HG02852 (cell line): ENCODE data around the gene XIRP2.
"Not testable (repeated sequence)": the region's sequence is repeated elsewhere in the genome, so short reads cannot be mapped to it uniquely, and the experiment has no call there.

Source experiments
- ATAC-seq: cut with Tn5 transposase; IDR thresholded peaks from one replicate; pipeline ENCODE4 v1.9.1; 2021; ENCODE audit warnings: mild to moderate bottlenecking, moderate library complexity; ENCODE audit not compliant: unreplicated experiment

XIRP2 gene

GRCh38 chr2:166934817-166935216 lies 46.5 kb downstream of the XIRP2 start:
- ATAC-seq: no peak

DNA sequence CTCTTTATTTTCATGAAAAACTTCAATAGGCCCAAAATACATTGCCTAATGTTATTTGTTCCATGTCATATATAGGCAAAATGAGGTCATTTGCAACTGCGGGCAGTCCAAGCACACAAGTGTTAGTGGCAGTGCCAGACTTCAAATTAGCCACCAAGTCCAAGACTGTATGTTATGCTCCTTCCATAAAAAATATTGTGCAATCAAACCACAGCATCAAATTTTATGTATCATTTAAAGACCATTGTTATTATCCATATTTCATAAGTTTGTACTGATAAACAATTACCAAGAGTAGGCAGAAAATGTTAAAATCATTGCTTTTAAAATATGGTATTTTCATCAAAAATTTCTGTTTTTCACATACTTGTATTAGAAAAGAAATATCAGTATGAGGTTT lies 54.1 kb downstream of the XIRP2 start:
- ATAC-seq: no peak

DNA sequence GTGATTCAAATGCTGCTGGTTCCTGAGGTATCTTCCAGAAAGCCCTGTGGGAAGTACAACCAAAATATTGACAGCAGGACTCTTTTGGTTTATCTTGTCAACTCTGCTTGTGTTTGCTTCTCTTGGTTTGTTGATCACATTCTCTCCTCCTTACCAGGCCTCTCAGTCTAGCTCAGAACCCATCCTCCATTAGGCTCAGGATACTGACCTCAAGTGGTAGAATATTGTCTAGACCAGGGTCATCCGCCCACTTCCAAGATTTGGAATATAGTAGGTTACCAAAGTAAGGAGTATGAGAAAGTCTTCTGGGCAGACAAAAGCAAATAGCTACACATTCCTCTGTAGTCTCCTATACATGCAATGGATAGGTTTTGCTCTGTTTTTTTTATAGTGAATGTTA lies 56.6 kb downstream of the XIRP2 start:
- ATAC-seq: no peak

GRCh38 chr2:166957686-166958085 lies 69.4 kb downstream of the XIRP2 start:
- ATAC-seq: no peak

- ATAC-seq: no peak
Observed at GRCh38 chr2:166958986-166959481, 70.8 kb downstream of the XIRP2 start.

- no peak for ATAC-seq
Observed at GRCh38 chr2:166959556-166959955, 71.3 kb downstream of the XIRP2 start.

GRCh38 chr2:166960702-166961270 lies 72.5 kb downstream of the XIRP2 start:
- ATAC-seq: no peak

DNA sequence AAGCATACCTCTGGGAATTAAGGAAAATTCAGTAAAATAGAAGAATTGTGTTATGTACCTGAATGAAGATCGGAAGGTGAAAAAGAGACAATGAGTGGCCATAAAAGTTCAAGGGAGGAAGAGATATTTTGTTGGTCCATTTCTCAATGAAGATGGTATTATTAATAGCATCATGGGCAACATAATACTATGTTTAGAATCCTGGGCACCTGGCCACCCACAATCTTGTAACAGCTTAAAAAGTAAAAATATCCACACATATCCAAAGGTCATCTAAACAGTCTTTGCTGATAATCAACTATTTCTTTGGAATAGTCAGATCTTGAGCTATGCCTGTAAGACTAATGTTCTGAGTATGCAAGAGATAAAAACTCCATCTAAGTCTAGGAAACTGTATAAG lies 73.7 kb downstream of the XIRP2 start:
- no peak for ATAC-seq

DNA sequence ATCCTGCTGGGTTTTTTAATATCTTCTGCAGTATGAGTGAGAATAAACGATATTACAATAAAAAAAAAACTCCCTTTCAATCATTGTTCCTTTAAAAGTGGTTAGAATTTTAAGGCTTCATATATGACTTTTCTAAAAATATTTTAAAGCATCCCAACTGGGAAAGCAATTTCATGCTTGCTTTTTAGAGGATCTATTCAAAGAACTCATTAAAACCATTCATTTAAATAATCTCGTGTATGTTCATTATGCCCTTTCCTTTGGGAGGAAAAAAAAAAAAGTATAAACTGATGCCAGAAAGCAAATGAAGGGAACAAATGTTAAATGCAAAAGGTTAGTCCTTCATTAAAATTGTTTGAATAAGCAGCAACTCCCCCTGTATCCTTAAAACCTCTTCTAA lies 81.2 kb downstream of the XIRP2 start:
- no peak for ATAC-seq

GRCh38 chr2:166972002-166972401 lies 83.7 kb downstream of the XIRP2 start:
- ATAC-seq: no peak

DNA sequence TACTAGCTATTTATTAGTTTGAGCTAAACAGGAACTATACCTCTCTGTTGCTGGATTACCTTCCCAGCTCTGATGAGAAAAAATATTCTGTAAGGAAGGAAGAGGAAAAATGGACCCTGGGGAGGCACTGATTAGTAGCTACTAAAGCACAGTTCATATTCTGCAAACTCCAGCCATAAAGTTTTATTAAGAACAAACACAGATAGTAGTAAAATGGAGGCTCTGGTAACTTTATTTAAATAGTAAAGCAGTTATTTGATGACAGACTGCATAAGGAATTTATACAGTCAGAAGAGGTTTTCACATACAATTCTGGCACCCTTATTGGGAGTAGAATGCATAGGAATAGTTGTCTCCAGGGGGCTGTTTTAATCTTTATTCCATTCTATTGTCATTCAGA lies 84.1 kb downstream of the XIRP2 start:
- ATAC-seq: no peak

- ATAC-seq: no peak
Observed at GRCh38 chr2:166984188-166984587, 95.9 kb downstream of the XIRP2 start.

GRCh38 chr2:166984797-166985196 lies 96.5 kb downstream of the XIRP2 start:
- ATAC-seq: no peak

- ATAC-seq: no peak
Observed at GRCh38 chr2:166994588-166995336, 106.5 kb downstream of the XIRP2 start.

- ATAC-seq: no peak
Observed at GRCh38 chr2:166996465-166996864, 108.2 kb downstream of the XIRP2 start.

GRCh38 chr2:167001165-167001564 lies 112.9 kb downstream of the XIRP2 start:
- no peak for ATAC-seq

- no peak for ATAC-seq
Observed at GRCh38 chr2:167005096-167005495, 116.8 kb downstream of the XIRP2 start.

GRCh38 chr2:167013227-167013626 lies 124.9 kb downstream of the XIRP2 start:
- no peak for ATAC-seq

- ATAC-seq: no peak
Observed at GRCh38 chr2:167015806-167016205, 127.5 kb downstream of the XIRP2 start.

- no peak for ATAC-seq
Observed at GRCh38 chr2:167017021-167017420, 128.7 kb downstream of the XIRP2 start.

DNA sequence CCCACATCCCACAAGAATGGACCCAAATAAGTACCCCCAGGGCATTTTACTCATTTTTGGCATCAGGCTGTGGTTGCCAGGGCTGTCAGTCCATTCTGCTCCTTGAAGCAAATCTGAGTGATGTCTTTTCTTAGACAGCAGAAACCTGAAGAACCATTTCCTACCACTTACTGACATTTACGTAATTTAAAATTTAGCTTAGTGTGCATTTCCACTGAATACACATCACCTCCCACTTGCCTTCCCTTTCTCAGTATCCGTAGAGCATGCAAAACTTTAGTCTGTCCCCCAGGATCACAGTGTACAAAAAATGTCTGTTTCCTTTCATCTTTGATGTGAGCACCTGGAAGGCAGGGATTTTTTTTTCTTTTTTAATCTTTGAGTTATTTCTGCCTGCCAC lies 130.3 kb downstream of the XIRP2 start:
- ATAC-seq: no peak

- no peak for ATAC-seq
Observed at GRCh38 chr2:167028503-167028902, 140.2 kb downstream of the XIRP2 start.

GRCh38 chr2:167034976-167035375 lies 146.7 kb downstream of the XIRP2 start:
- not testable (repeated sequence) for ATAC-seq
